ENCODE measurements around the gene HEPACAM2. TPM values are rescaled to one million over a fixed set of nuclear protein-coding genes. Genes with fewer than 3 reads are reported as not detected.

Gene HEPACAM2
- total RNA-seq, 1 donor from 2014 or later: not detected

GRCh38 chr7:93245525-93246432, 19.5 kb upstream of the HEPACAM2 start:
- intact Hi-C loops (cut with micrococcal nuclease): loop anchor here (1.0 to 10.0 kb wide), 9 partner anchors 27 to 1191 kb away; no protein-coding TSS in a partner anchor
- no peak overlapping the region for H3K27ac Mint-ChIP-seq
- no peak overlapping the region for H3K4me3 Mint-ChIP-seq
- H3K27me3 Mint-ChIP-seq: no peaks in the 10 kb centered on the region
- H3K36me3 Mint-ChIP-seq (ENCODE audit: low read depth): peaks cover 9% of the 10 kb centered on the region
- TF ChIP-seq CTCF (IDR thresholded peaks at IDR 0.05): peak; percentile 42
- no peak for DNase-seq
- H3K4me1 Mint-ChIP-seq: peaks cover 2% of the 10 kb centered on the region
- no peaks in the 10 kb centered on the region for H3K9me3 Mint-ChIP-seq
- CTCF ChIA-PET: interaction anchor here (0.7 to 2.5 kb wide), 13 partner anchors 9 to 1191 kb away, joined by 3 to 24 read pairs (median 5); partner anchors contain the start of gene VPS50
- POLR2A ChIA-PET: no interaction called here
- peak; percentile 25 for ATAC-seq (ENCODE audit: low read depth)

- no peak for TF ChIP-seq CTCF (IDR thresholded peaks at IDR 0.05)
- Mint-ChIP-seq H3K27ac (no peak overlapping the region), H3K4me1 (peaks cover 2% of the 10 kb centered on the region), H3K4me3 (no peak overlapping the region), H3K9me3 (no peaks in the 10 kb centered on the region), H3K36me3 (ENCODE audit: low read depth) (peaks cover 8% of the 10 kb centered on the region), H3K27me3 (no peaks in the 10 kb centered on the region)
- CTCF ChIA-PET: interaction anchor here (0.7 kb wide), 1 partner anchor 1153 kb away, joined by 3 read pairs; the partner anchor contains the start of gene COL1A2
- intact Hi-C loops (cut with micrococcal nuclease): loop anchor here (10.0 kb wide), 1 partner anchor 473 kb away; no protein-coding TSS in a partner anchor
- POLR2A ChIA-PET: interaction anchor here (0.7 kb wide), 1 partner anchor 622 kb away, joined by 3 read pairs; no protein-coding TSS in a partner anchor
- no peak for DNase-seq
- no peak for ATAC-seq (ENCODE audit: low read depth)
Measured at GRCh38 chr7:93242106-93242505, 15.8 kb upstream of the HEPACAM2 start.

- Mint-ChIP-seq H3K4me1 (no peaks in the 10 kb centered on the region), H3K27ac (no peak overlapping the region), H3K9me3 (no peaks in the 10 kb centered on the region), H3K27me3 (no peaks in the 10 kb centered on the region), H3K36me3 (ENCODE audit: low read depth) (peaks cover 8% of the 10 kb centered on the region), H3K4me3 (no peak overlapping the region)
- intact Hi-C loops (cut with micrococcal nuclease): loop anchor here (10.0 kb wide), 1 partner anchor 475 kb away; no protein-coding TSS in a partner anchor
- no peak for TF ChIP-seq CTCF (IDR thresholded peaks at IDR 0.05)
- CTCF ChIA-PET: interaction anchor here (1.3 to 1.4 kb wide), 2 partner anchors 9 to 12 kb away, joined by 3 to 5 read pairs; no protein-coding TSS in a partner anchor
- POLR2A ChIA-PET: interaction anchor here (0.9 kb wide), 1 partner anchor 39 kb away, joined by 5 read pairs; no protein-coding TSS in a partner anchor
- no peak for DNase-seq
- ATAC-seq (ENCODE audit: low read depth): no peak
Measured at GRCh38 chr7:93239824-93240223, 13.6 kb upstream of the HEPACAM2 start.

- CTCF ChIA-PET: interaction anchor here (1.3 kb wide), 1 partner anchor 11 kb away, joined by 5 read pairs; no protein-coding TSS in a partner anchor
- DNase-seq (no peak), ATAC-seq (ENCODE audit: low read depth) (no peak)
- Mint-ChIP-seq H3K4me3 (no peak overlapping the region), H3K4me1 (no peaks in the 10 kb centered on the region), H3K36me3 (ENCODE audit: low read depth) (peaks cover 8% of the 10 kb centered on the region), H3K27me3 (no peaks in the 10 kb centered on the region), H3K27ac (no peak overlapping the region), H3K9me3 (no peaks in the 10 kb centered on the region)
- POLR2A ChIA-PET: interaction anchor here (0.9 kb wide), 1 partner anchor 40 kb away, joined by 5 read pairs; no protein-coding TSS in a partner anchor
- TF ChIP-seq CTCF (IDR thresholded peaks at IDR 0.05): no peak
- intact Hi-C loops (cut with micrococcal nuclease): no loop called here
Measured at GRCh38 chr7:93238748-93239147, 12.5 kb upstream of the HEPACAM2 start.

- Mint-ChIP-seq H3K9me3 (no peaks in the 10 kb centered on the region), H3K27me3 (no peaks in the 10 kb centered on the region), H3K4me1 (no peaks in the 10 kb centered on the region), H3K27ac (no peak overlapping the region), H3K36me3 (ENCODE audit: low read depth) (peaks cover 8% of the 10 kb centered on the region), H3K4me3 (no peak overlapping the region)
- no peak for DNase-seq
- no peak for TF ChIP-seq CTCF (IDR thresholded peaks at IDR 0.05)
- intact Hi-C loops (cut with micrococcal nuclease): no loop called here
- ATAC-seq (ENCODE audit: low read depth): no peak
- ChIA-PET POLR2A (no interaction called here), CTCF (no interaction called here)
Measured at GRCh38 chr7:93238131-93238530, 11.9 kb upstream of the HEPACAM2 start.
